PC-9 (cell line): ENCODE data around the gene XRCC3. TPM values are rescaled to one million over a fixed set of nuclear protein-coding genes. Genes with fewer than 3 reads are reported as not detected.
A peak's percentile ranks its signal among the peaks of the same experiment; 100 is the strongest.

Experiments used
- BruUV-seq: library from RNA; stranded (reverse); fragments of 400-500 nt; replicated peaks from 2 replicates; lab custom pipeline; 2021; lab: Mats Ljungman, UMichigan
- CTCF ChIA-PET: fragments of 300-600 bp; sonication (Branson Sonifier 250); formaldehyde crosslinking; loops from one replicate; lab custom pipeline; 2022; ENCODE audit warnings: antibody characterized with exemption; lab: Charles Lee
- POLR2A ChIA-PET: fragments of 300-600 bp; sonication (Branson Sonifier 250); formaldehyde crosslinking; loops from one replicate; lab custom pipeline; 2022; ENCODE audit warnings: antibody characterized with exemption; ENCODE audit not compliant: unreplicated experiment; lab: Charles Lee
- DNase-seq, 2 experiments: peaks; one replicate each; pipeline versions ENCODE4 v3.0.0 to v3.0.0-alpha.2; 2015 to 2022; ENCODE audit warnings: mixed read lengths in 1 of 2
- H2AFZ ChIP-seq: fragments of 200-600 bp; sonication (generic); 2 replicates; pipeline ENCODE4 v1.8.1; 2017; ENCODE audit warnings: antibody characterized with exemption
- H3F3A ChIP-seq: fragments of 200-600 bp; sonication (generic); 2 replicates; pipeline ENCODE4 v1.8.1; 2017; ENCODE audit warnings: antibody characterized with exemption, mild to moderate bottlenecking, low read depth; ENCODE audit not compliant: insufficient read depth
- H3K27ac ChIP-seq: fragments of 200-600 bp; sonication (generic); 2 replicates; pipeline ENCODE4 v1.6.1; 2016; ENCODE audit warnings: mixed run types
- H3K27me3 ChIP-seq: fragments of 200-600 bp; sonication (generic); 2 replicates; pipeline ENCODE4 v1.6.1; 2016; ENCODE audit warnings: low read depth, mixed run types; ENCODE audit not compliant: insufficient read depth
- H3K36me3 ChIP-seq: fragments of 200-600 bp; sonication (generic); 2 replicates; pipeline ENCODE4 v1.6.1; 2016; ENCODE audit warnings: low read depth, mixed run types
- H3K4me1 ChIP-seq: fragments of 200-600 bp; sonication (generic); replicated peaks from 2 replicates; pipeline ENCODE4 v1.6.1; 2016; ENCODE audit warnings: mixed run types; ENCODE audit not compliant: insufficient read depth
- H3K4me2 ChIP-seq: fragments of 200-600 bp; sonication (generic); 2 replicates; pipeline ENCODE4 v1.6.1; 2017; ENCODE audit warnings: mixed run types
- H3K4me3 ChIP-seq: fragments of 200-600 bp; sonication (generic); 2 replicates; pipeline ENCODE4 v1.6.1; 2016; ENCODE audit warnings: mixed run types
- H3K79me2 ChIP-seq: fragments of 200-600 bp; sonication (generic); 2 replicates; pipeline ENCODE4 v1.6.1; 2017; ENCODE audit warnings: low read depth, mixed run types
- H3K9me2 ChIP-seq: fragments of 200-600 bp; sonication (generic); 2 replicates; pipeline ENCODE4 v1.8.1; 2017; ENCODE audit warnings: mild to moderate bottlenecking; ENCODE audit not compliant: insufficient read depth
- H3K9me3 ChIP-seq: fragments of 200-600 bp; sonication (generic); 2 replicates; pipeline ENCODE4 v1.8.1; 2016; ENCODE audit warnings: low read depth; ENCODE audit not compliant: insufficient read depth
- H4K20me1 ChIP-seq: fragments of 200-600 bp; sonication (generic); 2 replicates; pipeline ENCODE4 v1.8.1; 2017; ENCODE audit not compliant: insufficient read depth
- CTCF ChIP-seq: fragments of 200-600 bp; sonication (generic); conservative IDR thresholded peaks from 2 replicates; pipeline ENCODE4 v1.6.1; 2017; ENCODE audit warnings: mixed run types, antibody characterized with exemption, mild to moderate bottlenecking, moderate library complexity
- EZH2 ChIP-seq: fragments of 200-600 bp; sonication (generic); IDR thresholded peaks from 2 replicates; pipeline ENCODE4 v1.8.0; 2017; ENCODE audit warnings: antibody characterized with exemption, low read depth
- intact Hi-C: fragments of 100-400 bp; cut with micrococcal nuclease; formaldehyde crosslinking; loops from one replicate; pipeline ENCODE4 v1.10.0; 2022; ENCODE audit not compliant: unreplicated experiment
- total RNA-seq: library from RNA; stranded (reverse); gene quantifications from 2 replicates; pipeline ENCODE4 v1.2.3, GENCODE V29; 2021

Gene XRCC3
- total RNA-seq, 1 experiment from 2014 or later, result 65.1 TPM

- Histone ChIP-seq H3K4me1 (peaks cover 11% of the 10 kb centered on the region), H3K36me3 (peaks cover 55% of the 10 kb centered on the region), H2AFZ (no peak overlapping the region), H3K79me2 (peaks cover 38% of the 10 kb centered on the region), H3K4me3 (no peak overlapping the region), H3K27me3 (no peaks in the 10 kb centered on the region), H3K4me2 (no peak overlapping the region), H3K9me2 (no peaks in the 10 kb centered on the region), H4K20me1 (peaks cover 34% of the 10 kb centered on the region), H3K27ac (no peak overlapping the region), H3F3A (peaks cover 39% of the 10 kb centered on the region; the same call in 1 of the 2 replicates), H3K9me3 (no peaks in the 10 kb centered on the region)
- intact Hi-C loops, result loop anchor here (10.0 kb wide), 1 partner anchor 153 kb away; no protein-coding TSS in a partner anchor
- TF ChIP-seq EZH2 (no peak), CTCF (no peak)
- POLR2A ChIA-PET, result no interaction called here
- no TSS peak for BruUV-seq
- DNase-seq, result no peak
- CTCF ChIA-PET, result no interaction called here
Measured at GRCh38 chr14:103657471-103657870, 57.8 kb downstream of the XRCC3 start.

- Histone ChIP-seq H3K36me3 (peaks cover 50% of the 10 kb centered on the region), H3K79me2 (peaks cover 45% of the 10 kb centered on the region), H3K4me2 (no peak overlapping the region), H3F3A (peaks cover 42% of the 10 kb centered on the region; the same call in 1 of the 2 replicates), H3K4me1 (peaks cover 11% of the 10 kb centered on the region), H2AFZ (no peak overlapping the region), H3K4me3 (no peak overlapping the region), H3K9me2 (no peaks in the 10 kb centered on the region), H3K27me3 (no peaks in the 10 kb centered on the region), H3K27ac (peak overlapping the region; percentile 69), H3K9me3 (no peaks in the 10 kb centered on the region), H4K20me1 (peaks cover 41% of the 10 kb centered on the region)
- DNase-seq, result no peak
- TF ChIP-seq EZH2, result no peak
- TF ChIP-seq CTCF, result no peak
- BruUV-seq, result no TSS peak
- intact Hi-C loops, result loop anchor here (10.0 kb wide), 1 partner anchor 152 kb away; no protein-coding TSS in a partner anchor
- ChIA-PET CTCF (interaction anchor here (0.6 to 0.8 kb wide), 2 partner anchors 85 to 185 kb away, joined by 3 to 5 read pairs; no protein-coding TSS in a partner anchor), POLR2A (interaction anchor here (0.5 kb wide), 1 partner anchor 99 kb away, joined by 3 read pairs; no protein-coding TSS in a partner anchor)
Measured at GRCh38 chr14:103656756-103657133, 58.5 kb downstream of the XRCC3 start.

- H3K9me2 ChIP-seq, result no peaks in the 10 kb centered on the region
- no peak overlapping the region for H3K4me3 ChIP-seq
- H3F3A ChIP-seq, result peaks cover 40% of the 10 kb centered on the region; the same call in 1 of the 2 replicates
- peak overlapping the region; percentile 69 for H3K27ac ChIP-seq
- no TSS peak for BruUV-seq
- H3K4me1 ChIP-seq, result peaks cover 11% of the 10 kb centered on the region
- ChIA-PET POLR2A (interaction anchor here (0.6 kb wide), 1 partner anchor 1662 kb away, joined by 5 read pairs; no protein-coding TSS in a partner anchor), CTCF (interaction anchor here (0.6 to 0.8 kb wide), 2 partner anchors 85 to 185 kb away, joined by 3 to 5 read pairs; no protein-coding TSS in a partner anchor)
- H3K4me2 ChIP-seq, result 0 out of 2 replicates have a peak overlapping the region, but pooled peaks have one; percentile 0
- H3K27me3 ChIP-seq, result no peaks in the 10 kb centered on the region
- TF ChIP-seq CTCF, result no peak
- no peak for TF ChIP-seq EZH2
- H3K36me3 ChIP-seq, result peaks cover 44% of the 10 kb centered on the region
- H3K9me3 ChIP-seq, result no peaks in the 10 kb centered on the region
- H4K20me1 ChIP-seq, result peaks cover 46% of the 10 kb centered on the region
- H3K79me2 ChIP-seq, result peaks cover 50% of the 10 kb centered on the region
- H2AFZ ChIP-seq, result no peak overlapping the region
- intact Hi-C loops, result loop anchor here (10.0 kb wide), 1 partner anchor 151 kb away; no protein-coding TSS in a partner anchor
- peak in 1 of 2 experiments; percentile 78 for DNase-seq
Measured at GRCh38 chr14:103656031-103656755, 59.1 kb downstream of the XRCC3 start.
